Upper lobe of left lung (tissue), 4 donors: ENCODE results near the gene KCNMA1.

Experiments
- CTCF ChIP-seq, 6 experiments: fragments of 450-650 bp in 4 of 6; fragments of 200-600 bp in 2 of 6; sonication (generic) in 2 of 6; IDR thresholded peaks; one replicate each; pipeline ENCODE4 v1.5.1; 2016 to 2019; ENCODE audit warnings: antibody characterized with exemption in 6 of 6
- POLR2A ChIP-seq, 4 donors: fragments of 450-650 bp; IDR thresholded peaks; one replicate each; pipeline ENCODE4 v1.5.1; 2016 to 2017; ENCODE audit warnings: antibody characterized with exemption in 4 of 4, mild to moderate bottlenecking in 2 of 4
- POLR2AphosphoS5 ChIP-seq, 2 donors: sonication (generic); formaldehyde crosslinking; IDR thresholded peaks; one replicate each; pipeline ENCODE4 v1.5.1; 2017; ENCODE audit warnings: antibody characterized with exemption in 2 of 2

DNA sequence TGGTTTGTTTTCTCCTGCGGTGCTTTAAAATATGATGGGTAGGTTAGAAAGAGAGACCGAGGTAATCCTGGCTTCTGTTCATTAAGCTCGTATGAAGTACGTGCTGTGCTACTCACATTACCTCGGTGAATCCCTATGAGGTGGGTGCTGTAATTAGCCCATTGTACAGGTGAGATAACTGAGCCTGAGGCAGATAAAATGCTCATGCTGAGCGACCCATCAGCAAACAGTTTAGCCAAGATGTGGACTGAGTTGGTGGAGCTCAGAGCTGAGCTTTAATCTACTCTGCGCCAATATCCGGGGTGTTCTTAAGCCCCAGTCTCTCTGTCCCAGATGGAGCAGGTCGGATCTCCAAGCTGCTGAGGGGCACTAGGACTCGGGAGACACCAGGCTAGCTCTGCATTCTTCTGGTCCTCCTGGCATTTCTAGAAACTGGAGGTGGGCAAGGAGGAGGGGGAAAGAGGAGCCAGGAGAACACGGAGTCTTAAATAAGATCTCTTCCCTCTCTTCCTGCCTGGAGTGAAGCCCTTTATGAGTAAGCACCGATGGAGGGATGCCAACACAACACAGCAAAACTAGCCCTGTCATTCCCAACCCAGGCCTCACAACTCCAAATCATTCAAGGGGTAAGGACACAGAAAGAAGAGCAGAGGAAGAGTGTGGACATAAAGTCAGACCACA, 458.5 kb downstream of the KCNMA1 start:
- no peak for TF ChIP-seq CTCF (IDR thresholded peaks at IDR 0.05)
- TF ChIP-seq POLR2A (IDR thresholded peaks at IDR 0.05), result no peak
- TF ChIP-seq POLR2AphosphoS5 (IDR thresholded peaks at IDR 0.05), result no peak
